ENCODE measurements around the gene RRAD.
A peak's percentile ranks its signal among the peaks of the same experiment; 100 is the strongest.
"Not testable (repeated sequence)": the region's sequence is repeated elsewhere in the genome, so short reads cannot be mapped to it uniquely, and the experiment has no call there.

The RRAD gene

DNA sequence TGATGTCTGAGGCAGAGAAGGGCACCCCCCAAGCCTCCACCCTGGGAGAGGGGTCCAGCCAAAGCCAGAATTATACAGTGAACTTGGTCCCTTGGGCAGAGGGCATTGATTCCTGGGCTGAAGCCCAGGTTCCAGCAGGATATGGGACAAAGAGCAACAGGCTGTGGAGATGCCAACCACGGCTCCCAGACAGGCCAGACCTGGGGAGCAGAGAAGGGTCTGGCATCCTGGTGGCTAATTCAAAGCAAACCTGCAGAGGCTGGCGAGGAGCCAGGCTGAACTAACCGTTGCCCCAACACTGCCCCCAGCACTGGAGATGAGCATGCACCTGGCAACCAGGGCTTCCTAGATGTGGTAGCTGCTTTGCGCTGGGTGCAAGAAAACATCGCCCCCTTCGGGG lies 38.7 kb upstream of the RRAD start:
- no peak for DNase-seq (ENCODE audit: low read depth)
- TF ChIP-seq, protein P1, sequence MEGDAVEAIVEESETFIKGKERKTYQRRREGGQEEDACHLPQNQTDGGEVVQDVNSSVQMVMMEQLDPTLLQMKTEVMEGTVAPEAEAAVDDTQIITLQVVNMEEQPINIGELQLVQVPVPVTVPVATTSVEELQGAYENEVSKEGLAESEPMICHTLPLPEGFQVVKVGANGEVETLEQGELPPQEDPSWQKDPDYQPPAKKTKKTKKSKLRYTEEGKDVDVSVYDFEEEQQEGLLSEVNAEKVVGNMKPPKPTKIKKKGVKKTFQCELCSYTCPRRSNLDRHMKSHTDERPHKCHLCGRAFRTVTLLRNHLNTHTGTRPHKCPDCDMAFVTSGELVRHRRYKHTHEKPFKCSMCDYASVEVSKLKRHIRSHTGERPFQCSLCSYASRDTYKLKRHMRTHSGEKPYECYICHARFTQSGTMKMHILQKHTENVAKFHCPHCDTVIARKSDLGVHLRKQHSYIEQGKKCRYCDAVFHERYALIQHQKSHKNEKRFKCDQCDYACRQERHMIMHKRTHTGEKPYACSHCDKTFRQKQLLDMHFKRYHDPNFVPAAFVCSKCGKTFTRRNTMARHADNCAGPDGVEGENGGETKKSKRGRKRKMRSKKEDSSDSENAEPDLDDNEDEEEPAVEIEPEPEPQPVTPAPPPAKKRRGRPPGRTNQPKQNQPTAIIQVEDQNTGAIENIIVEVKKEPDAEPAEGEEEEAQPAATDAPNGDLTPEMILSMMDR (IDR thresholded peaks at IDR 0.05; ENCODE audit: low read depth, low read length, missing control alignments): no peak
- no peak overlapping the region for H3K4me3 ChIP-seq (ENCODE audit: low read depth, low read length)
- in situ Hi-C loops (cut with HindIII; ENCODE audit: low sequenced_read_pairs): no loop called here

DNA sequence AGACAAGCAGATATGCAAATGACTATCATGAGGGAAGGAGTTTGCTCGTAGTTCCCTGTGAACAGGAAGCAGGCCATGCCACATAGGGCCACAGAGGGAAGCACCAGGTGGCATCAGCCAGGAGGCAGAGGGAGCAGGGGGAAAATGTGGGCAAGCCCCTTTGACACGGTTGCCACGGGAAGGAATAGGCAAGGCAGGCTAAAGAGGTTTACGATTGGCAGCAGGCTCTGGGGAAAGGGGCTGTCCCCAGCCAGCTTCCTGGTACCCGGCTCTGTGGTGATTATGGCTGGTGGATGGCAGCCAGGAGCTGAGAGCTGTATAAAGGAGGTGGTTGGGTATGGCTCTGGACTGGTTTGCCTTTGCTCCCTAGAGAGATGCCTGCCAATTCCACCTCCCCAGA lies 36.6 kb upstream of the RRAD start:
- no peak overlapping the region for H3K4me3 ChIP-seq (ENCODE audit: low read depth, low read length)

DNA sequence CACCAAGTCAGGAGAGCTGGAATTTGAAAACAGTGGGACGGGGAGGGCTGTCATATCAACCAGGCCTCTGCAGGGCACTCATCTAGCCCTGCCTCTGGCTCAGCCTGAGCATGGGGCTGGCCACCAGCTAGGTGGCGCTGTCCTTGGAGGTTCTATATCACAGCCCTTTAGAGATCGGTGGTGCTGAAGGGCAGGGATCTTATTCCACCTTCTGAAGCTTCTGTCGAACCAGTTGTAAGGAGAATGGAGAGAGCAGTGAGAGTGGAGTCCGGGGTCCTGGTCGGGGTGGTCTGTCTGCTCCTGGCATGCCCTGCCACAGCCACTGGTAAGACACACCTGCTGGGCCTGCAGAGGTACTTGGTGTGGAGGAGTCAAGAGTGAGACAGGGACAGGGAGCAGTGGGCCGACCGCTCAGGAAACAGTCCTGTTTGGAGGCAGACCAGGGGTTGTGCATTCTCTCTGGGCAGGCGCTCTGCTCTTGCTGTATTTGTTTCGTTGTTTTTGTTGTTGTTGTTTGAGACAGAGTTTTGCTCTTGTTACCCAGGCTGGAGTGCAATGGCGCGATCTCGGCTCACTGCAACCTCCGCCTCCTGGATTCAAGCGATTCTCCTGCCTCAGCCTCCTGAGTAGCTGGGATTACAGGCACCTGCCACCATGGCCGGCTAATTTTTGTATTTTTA lies 35.9 kb upstream of the RRAD start, which contains the start of gene CES3:
Gene CES3 (plus strand): TSS at position 202 of the 680 bp plus-strand sequence. CDS start 42 bp downstream, at position 244.
- H3K4me3 ChIP-seq (ENCODE audit: low read depth, low read length): no peak within 1 kb of the TSS
- peak; percentile 32 for DNase-seq (ENCODE audit: low read depth)
- in situ Hi-C loops (cut with HindIII; ENCODE audit: low sequenced_read_pairs): no loop called here
- TF ChIP-seq, protein P1 (IDR thresholded peaks at IDR 0.05; ENCODE audit: low read depth, low read length, missing control alignments): peak; percentile 82

More for the DNA sequence above, 36.6 kb upstream of the RRAD start:
- in situ Hi-C loops (cut with HindIII; ENCODE audit: low sequenced_read_pairs): no loop called here
- TF ChIP-seq, protein P1 (IDR thresholded peaks at IDR 0.05; ENCODE audit: low read depth, low read length, missing control alignments): no peak
- no peak for DNase-seq (ENCODE audit: low read depth)

DNA sequence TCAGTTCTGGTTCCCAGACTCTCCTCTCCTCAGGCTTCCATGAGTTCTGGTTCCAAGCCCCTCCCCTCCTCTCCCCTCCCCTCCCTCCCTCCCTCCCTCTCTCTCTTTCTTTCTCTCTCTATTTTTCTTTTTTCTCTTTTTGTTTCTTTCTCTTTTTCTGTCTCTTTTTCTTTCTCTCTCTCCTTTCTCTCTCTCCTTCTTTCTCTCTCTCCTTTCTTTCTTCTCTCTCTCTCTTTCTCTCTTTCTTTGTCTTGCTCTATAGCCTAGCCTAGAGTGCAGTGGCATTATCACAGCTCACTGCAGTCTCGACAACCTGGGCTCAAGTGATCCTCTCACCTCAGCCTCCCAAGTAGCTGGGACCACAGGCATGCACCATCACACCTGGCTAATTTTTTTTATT lies 34.9 kb upstream of the RRAD start:
- in situ Hi-C loops (cut with HindIII; ENCODE audit: low sequenced_read_pairs): no loop called here
- no peak for DNase-seq (ENCODE audit: low read depth)
- TF ChIP-seq, protein P1 (IDR thresholded peaks at IDR 0.05; ENCODE audit: low read depth, low read length, missing control alignments): no peak
- H3K4me3 ChIP-seq (ENCODE audit: low read depth, low read length): no peak overlapping the region

DNA sequence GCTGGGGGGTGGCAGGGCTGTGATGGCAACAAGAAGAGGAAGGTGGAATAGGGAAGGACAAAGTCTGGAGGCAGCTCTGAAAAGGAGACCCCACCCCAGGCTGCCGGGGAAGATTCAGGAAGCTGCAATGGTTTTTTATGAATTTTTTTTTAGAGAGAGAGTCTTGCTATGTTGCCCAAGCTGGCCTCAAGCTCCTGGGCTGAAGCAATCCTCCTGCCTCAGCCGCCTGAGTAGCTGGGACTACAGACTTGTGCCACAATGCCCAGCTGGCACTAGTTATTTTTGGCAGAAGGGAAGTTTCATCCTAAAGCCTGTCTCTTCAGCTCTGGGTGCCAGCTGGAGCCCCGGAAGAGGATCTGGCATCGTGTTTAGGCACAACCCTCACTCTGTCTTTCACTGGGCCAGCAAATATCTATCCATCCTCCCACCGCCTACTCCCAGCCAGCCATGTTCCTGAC lies 34.4 kb upstream of the RRAD start:
- no peak for DNase-seq (ENCODE audit: low read depth)
- in situ Hi-C loops (cut with HindIII; ENCODE audit: low sequenced_read_pairs): no loop called here
- H3K4me3 ChIP-seq (ENCODE audit: low read depth, low read length): no peak overlapping the region
- TF ChIP-seq, protein P1 (IDR thresholded peaks at IDR 0.05; ENCODE audit: low read depth, low read length, missing control alignments): no peak

DNA sequence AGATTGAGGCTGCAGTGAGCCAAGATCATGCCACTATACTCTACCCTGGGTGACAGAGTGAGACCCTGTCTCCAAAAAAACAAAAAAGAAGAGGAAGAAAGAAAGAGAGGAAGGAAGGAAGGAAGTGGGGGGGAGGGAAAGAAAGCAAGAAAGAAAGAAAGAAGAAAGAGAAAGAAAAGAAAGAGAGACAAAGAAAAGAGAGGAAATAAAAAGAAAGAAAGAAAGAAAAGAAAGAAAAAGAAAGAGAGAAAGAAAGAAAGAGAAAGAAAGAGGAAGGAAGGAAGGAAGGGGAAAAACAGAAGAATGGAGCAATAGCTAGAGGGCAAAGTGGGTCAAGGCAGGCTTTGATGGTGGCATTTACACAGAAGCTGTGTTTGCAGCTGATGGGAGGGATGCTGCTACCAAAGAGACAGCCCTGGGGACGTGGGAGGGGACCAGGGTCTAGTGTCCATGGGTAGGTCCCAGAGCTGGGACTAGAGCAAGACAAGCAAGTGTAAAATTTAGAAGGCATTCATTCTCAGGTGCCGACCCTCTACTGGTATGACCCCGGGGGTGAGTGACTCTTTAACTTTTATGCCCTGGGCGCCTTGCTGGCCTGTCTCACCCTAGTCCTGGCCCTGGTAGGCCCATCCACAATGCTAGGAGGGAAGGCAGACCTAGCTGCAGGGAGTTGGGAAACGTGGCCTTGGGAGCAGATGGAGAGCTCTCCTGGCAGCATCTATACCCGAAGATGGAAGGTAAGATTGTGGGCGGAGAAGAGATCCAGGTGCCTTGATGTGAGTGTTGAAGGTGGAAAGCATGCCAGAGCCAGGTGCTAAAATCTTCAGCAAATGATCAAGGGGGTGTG lies 33.7 kb upstream of the RRAD start:
- no peak for DNase-seq (ENCODE audit: low read depth)
- TF ChIP-seq, protein P1 (IDR thresholded peaks at IDR 0.05; ENCODE audit: low read depth, low read length, missing control alignments): no peak
- in situ Hi-C loops (cut with HindIII; ENCODE audit: low sequenced_read_pairs): no loop called here
- no peak overlapping the region for H3K4me3 ChIP-seq (ENCODE audit: low read depth, low read length)

DNA sequence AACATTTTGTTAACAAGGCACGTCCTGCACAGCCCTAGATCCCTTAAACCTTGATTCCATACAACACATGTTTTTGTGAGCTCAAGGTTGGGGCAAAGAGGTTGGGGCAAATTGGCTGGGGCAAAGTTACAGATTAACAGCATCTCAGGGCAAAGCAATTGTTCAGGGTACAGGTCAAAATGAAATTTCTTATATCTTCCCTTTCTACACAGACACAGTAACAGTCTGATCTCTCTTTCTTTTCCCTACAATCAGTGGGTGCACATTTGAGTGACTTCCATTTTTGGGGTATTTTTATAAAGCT lies 30.8 kb upstream of the RRAD start:
- in situ Hi-C loops (cut with HindIII; ENCODE audit: low sequenced_read_pairs); H3K4me3 ChIP-seq (ENCODE audit: low read depth, low read length); DNase-seq (ENCODE audit: low read depth): not testable (repeated sequence)

DNA sequence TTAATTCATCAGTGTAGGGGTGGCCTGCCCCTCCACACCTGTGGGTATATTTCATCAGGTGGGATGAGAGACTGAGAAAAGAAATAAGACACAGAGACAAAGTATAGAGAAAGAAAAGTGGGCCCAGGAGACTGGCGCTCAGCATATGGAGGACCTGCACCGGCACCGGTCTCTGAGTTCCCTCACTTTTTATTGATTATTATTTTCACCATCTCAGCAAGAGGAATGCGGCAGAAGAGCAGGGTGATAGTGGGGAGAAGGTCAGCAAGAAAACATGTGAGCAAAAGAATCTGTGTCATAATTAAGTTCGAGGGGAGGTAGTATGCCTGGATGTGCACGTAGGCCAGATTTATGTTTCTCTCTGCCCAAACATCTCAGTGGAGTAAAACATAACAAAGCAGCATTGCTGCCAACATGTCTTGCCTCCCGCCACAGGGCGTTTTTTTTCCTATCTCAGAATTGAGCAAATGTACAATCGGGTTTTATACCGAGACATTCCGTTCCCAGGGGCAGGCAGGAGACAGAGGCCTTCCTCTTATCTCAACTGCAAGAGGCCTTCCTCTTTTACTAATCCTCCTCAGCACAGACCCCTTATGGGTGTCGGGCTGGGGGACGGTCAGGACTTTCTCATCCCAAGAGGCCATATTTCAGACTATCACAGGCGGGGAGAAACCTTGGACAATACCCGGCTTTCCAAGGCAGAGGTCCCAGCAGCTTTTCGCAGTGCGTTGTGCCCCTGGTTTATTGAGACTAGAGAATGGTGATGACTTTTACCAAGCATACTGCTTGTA lies 30.2 kb upstream of the RRAD start:
- DNase-seq (ENCODE audit: low read depth); in situ Hi-C loops (cut with HindIII; ENCODE audit: low sequenced_read_pairs); H3K4me3 ChIP-seq (ENCODE audit: low read depth, low read length): not testable (repeated sequence)
